ENCODE results near the gene CACNA2D3. TPM values are rescaled to one million over a fixed set of nuclear protein-coding genes. Genes with fewer than 3 reads are reported as not detected.

Gene CACNA2D3
- polyA plus RNA-seq, 2 of the 4 experiments (the other 2 are of a cell fraction), result 0.04 to 0.05 TPM

DNA sequence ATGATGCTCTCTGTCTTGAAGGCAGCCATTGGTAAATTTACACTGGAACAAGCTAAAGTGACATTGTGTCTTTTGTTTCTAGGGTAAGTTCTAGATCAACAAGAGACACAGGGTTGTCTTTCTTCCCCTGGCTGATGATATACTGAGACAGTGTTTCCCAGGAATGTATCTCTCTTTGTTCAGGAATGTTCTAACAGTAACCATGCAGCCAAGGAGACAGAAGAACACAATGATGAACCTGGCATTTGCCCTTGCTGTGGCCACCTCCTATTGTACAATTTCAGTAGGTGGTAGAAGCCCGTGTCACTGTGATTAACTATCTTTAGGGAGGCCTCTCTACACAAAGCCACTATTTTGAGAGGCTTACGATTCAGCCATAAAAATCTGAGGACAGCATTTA is 674.8 kb downstream of the CACNA2D3 start:
- Histone ChIP-seq H3K4me2 (no peak overlapping the region), H3K4me1 (no peaks in the 10 kb centered on the region), H3K4me3 (no peak overlapping the region), H3K27ac (no peak overlapping the region), H3K9me3 (no peaks in the 10 kb centered on the region)
- no peak for TF ChIP-seq RAD21 (conservative IDR thresholded peaks at IDR 0.05 in 1 of 2, IDR thresholded peaks at IDR 0.05 in 1 of 2)
- no peak for TF ChIP-seq CBX2 (IDR thresholded peaks at IDR 0.05; ENCODE audit: borderline replicate concordance, low read depth)
- TF ChIP-seq POLR2A (IDR thresholded peaks at IDR 0.05; ENCODE audit: low read length), result no peak
- TF ChIP-seq CHD2 (IDR thresholded peaks at IDR 0.05; ENCODE audit: low read length, partially characterized antibody), result no peak
- TF ChIP-seq FOSL2 (IDR thresholded peaks at IDR 0.05), result no peak
- no peak for TF ChIP-seq FOSL2 (CRISPR knock-in tag; IDR thresholded peaks at IDR 0.05)
- no peak for TF ChIP-seq CEBPB (IDR thresholded peaks at IDR 0.05)
- TF ChIP-seq HOXB13 (CRISPR knock-in tag; IDR thresholded peaks at IDR 0.05; ENCODE audit: low read depth), result no peak
- TF ChIP-seq, protein P1, sequence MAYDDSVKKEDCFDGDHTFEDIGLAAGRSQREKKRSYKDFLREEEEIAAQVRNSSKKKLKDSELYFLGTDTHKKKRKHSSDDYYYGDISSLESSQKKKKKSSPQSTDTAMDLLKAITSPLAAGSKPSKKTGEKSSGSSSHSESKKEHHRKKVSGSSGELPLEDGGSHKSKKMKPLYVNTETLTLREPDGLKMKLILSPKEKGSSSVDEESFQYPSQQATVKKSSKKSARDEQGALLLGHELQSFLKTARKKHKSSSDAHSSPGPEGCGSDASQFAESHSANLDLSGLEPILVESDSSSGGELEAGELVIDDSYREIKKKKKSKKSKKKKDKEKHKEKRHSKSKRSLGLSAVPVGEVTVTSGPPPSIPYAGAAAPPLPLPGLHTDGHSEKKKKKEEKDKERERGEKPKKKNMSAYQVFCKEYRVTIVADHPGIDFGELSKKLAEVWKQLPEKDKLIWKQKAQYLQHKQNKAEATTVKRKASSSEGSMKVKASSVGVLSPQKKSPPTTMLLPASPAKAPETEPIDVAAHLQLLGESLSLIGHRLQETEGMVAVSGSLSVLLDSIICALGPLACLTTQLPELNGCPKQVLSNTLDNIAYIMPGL (CRISPR knock-in tag; IDR thresholded peaks at IDR 0.05; ENCODE audit: borderline replicate concordance), result no peak
- no peak for TF ChIP-seq KDM5A (IDR thresholded peaks at IDR 0.05)
- CTCF ChIA-PET, result no interaction called here
- FAIRE-seq (no peak), ATAC-seq (no peak), DNase-seq (ENCODE audit: low read depth in 1 of 2, low spot score in 1 of 2) (no peak)
- POLR2A ChIA-PET, result no interaction called here
- WGBS (ENCODE audit: missing lambda C conversion rate), result 5% methylated on average over 2 of the region's 2 CpGs

DNA sequence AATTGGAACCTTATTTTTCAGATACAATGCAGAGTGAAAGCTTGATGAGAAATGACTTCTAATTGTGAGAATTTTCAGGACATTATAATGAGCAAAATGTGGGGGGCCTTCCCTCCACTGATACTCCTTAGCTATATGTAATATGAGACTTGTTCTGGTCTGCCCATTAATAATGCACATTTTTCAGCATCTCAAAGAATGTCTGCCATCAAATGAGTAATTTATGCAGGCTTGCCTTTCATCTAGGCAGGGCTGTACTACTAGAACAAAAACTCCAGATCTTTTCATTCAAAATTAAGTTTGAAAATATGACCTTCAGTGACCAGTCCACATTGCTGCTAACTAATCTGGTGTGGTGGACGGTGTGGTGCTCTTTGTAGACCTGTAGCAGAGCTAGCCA is 678.1 kb downstream of the CACNA2D3 start:
- H3K9me3 ChIP-seq, result no peaks in the 10 kb centered on the region
- 0% methylated on average over 1 of the region's 1 CpG for WGBS (ENCODE audit: missing lambda C conversion rate)
- no peaks in the 10 kb centered on the region for H3K4me1 ChIP-seq
- no peak overlapping the region for H3K27ac ChIP-seq
- ATAC-seq (no peak), FAIRE-seq (no peak), DNase-seq (ENCODE audit: low read depth in 1 of 2, low spot score in 1 of 2) (no peak)
- no peak overlapping the region for H3K4me2 ChIP-seq
- POLR2A ChIA-PET, result no interaction called here
- TF ChIP-seq POLR2AphosphoS2 (conservative IDR thresholded peaks at IDR 0.05; ENCODE audit: low read length) (no peak), JUNB (IDR thresholded peaks at IDR 0.05) (no peak), MAZ (IDR thresholded peaks at IDR 0.05; ENCODE audit: borderline replicate concordance, low read depth, low read length) (no peak), CBX2 (IDR thresholded peaks at IDR 0.05; ENCODE audit: borderline replicate concordance, low read depth) (no peak), KDM5A (IDR thresholded peaks at IDR 0.05) (no peak), NFE2L2 (conservative IDR thresholded peaks at IDR 0.05; ENCODE audit: low read length) (no peak), NPAS2 (CRISPR knock-in tag; IDR thresholded peaks at IDR 0.05; ENCODE audit: borderline replicate concordance) (no peak), PHF8 (IDR thresholded peaks at IDR 0.05; ENCODE audit: borderline replicate concordance, low read depth) (no peak), GATA3 (IDR thresholded peaks at IDR 0.05; ENCODE audit: borderline replicate concordance) (no peak), CHD2 (IDR thresholded peaks at IDR 0.05; ENCODE audit: low read length, partially characterized antibody) (no peak), RFX5 (IDR thresholded peaks at IDR 0.05) (no peak), SMC3 (IDR thresholded peaks at IDR 0.05) (no peak), FOSL2 (IDR thresholded peaks at IDR 0.05) (no peak), FOSL2 (CRISPR knock-in tag; IDR thresholded peaks at IDR 0.05) (no peak), ZSCAN20 (CRISPR knock-in tag; IDR thresholded peaks at IDR 0.05) (no peak)
- TF ChIP-seq, protein P2, sequence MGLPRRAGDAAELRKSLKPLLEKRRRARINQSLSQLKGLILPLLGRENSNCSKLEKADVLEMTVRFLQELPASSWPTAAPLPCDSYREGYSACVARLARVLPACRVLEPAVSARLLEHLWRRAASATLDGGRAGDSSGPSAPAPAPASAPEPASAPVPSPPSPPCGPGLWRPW (IDR thresholded peaks at IDR 0.05), result no peak
- no peak overlapping the region for H3K4me3 ChIP-seq
- CTCF ChIA-PET, result interaction anchor here (0.7 kb wide), 1 partner anchor 29 kb away, joined by 4 read pairs; no protein-coding TSS in a partner anchor

DNA sequence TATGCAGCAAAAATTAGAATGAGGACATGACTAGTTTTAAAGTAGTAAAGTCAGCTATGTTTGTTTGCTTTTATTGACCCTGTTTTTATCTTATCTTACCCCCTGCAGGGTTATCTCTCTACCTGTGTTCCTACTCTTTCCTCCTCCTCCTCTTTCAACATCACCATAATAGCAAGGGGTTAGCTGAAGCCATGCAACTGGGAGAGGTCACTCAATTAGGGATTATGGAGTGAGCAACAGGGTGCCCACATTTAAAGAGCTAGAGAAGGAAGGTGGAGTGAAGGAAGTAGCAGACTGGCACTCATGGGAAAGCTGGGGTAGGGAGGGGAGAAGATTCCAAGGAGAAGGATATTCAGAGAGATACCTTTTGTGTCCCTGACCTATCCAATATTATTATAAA is 679.6 kb downstream of the CACNA2D3 start:
- Histone ChIP-seq H3K4me1 (no peaks in the 10 kb centered on the region), H3K27ac (no peak overlapping the region), H3K4me2 (no peak overlapping the region), H3K9me3 (no peaks in the 10 kb centered on the region), H3K4me3 (no peak overlapping the region)
- TF ChIP-seq MYC (IDR thresholded peaks at IDR 0.05; ENCODE audit: borderline replicate concordance, low read length), result no peak
- no peak for TF ChIP-seq RCOR1 (IDR thresholded peaks at IDR 0.05; ENCODE audit: low read depth, low read length)
- TF ChIP-seq KDM5A (IDR thresholded peaks at IDR 0.05), result no peak
- TF ChIP-seq ZSCAN20 (CRISPR knock-in tag; IDR thresholded peaks at IDR 0.05), result no peak
- no peak for TF ChIP-seq EHMT2 (IDR thresholded peaks at IDR 0.05; ENCODE audit: low read depth)
- TF ChIP-seq ZNF302 (CRISPR knock-in tag; IDR thresholded peaks at IDR 0.05), result no peak
- no peak for TF ChIP-seq CBX8 (IDR thresholded peaks at IDR 0.05)
- TF ChIP-seq JUNB (IDR thresholded peaks at IDR 0.05), result no peak
- no peak for TF ChIP-seq RFX5 (IDR thresholded peaks at IDR 0.05)
- no peak for TF ChIP-seq NFE2L2 (conservative IDR thresholded peaks at IDR 0.05; ENCODE audit: low read length)
- no peak for TF ChIP-seq POLR2A (IDR thresholded peaks at IDR 0.05; ENCODE audit: low read length)
- no peak for TF ChIP-seq TP53 (CRISPR knock-in tag; IDR thresholded peaks at IDR 0.05)
- TF ChIP-seq CHD4 (IDR thresholded peaks at IDR 0.05; ENCODE audit: borderline replicate concordance), result no peak
- TF ChIP-seq FOSB (CRISPR knock-in tag; IDR thresholded peaks at IDR 0.05), result no peak
- no peak for TF ChIP-seq RARB (CRISPR knock-in tag; IDR thresholded peaks at IDR 0.05)
- TF ChIP-seq HOXA7 (CRISPR knock-in tag; IDR thresholded peaks at IDR 0.05), result no peak
- no peak for TF ChIP-seq FOSL2 (IDR thresholded peaks at IDR 0.05)
- TF ChIP-seq FOSL2 (CRISPR knock-in tag; IDR thresholded peaks at IDR 0.05), result no peak
- TF ChIP-seq CHD2 (IDR thresholded peaks at IDR 0.05; ENCODE audit: low read length, partially characterized antibody), result no peak
- TF ChIP-seq ZFP36 (IDR thresholded peaks at IDR 0.05; ENCODE audit: borderline replicate concordance, partially characterized antibody), result no peak
- TF ChIP-seq EP300 (IDR thresholded peaks at IDR 0.05), result no peak
- FAIRE-seq (no peak), DNase-seq (ENCODE audit: low read depth in 1 of 2, low spot score in 1 of 2) (no peak), ATAC-seq (no peak)
- ChIA-PET CTCF (interaction anchor here (0.5 kb wide), 1 partner anchor 28 kb away, joined by 4 read pairs; no protein-coding TSS in a partner anchor), POLR2A (no interaction called here)

Measured in A549 (cell line).